Endodermal cell (in vitro differentiated cells): ENCODE results near the gene TBX3. TPM values are rescaled to one million over a fixed set of nuclear protein-coding genes. Genes with fewer than 3 reads are reported as not detected.
A peak's percentile ranks its signal among the peaks of the same experiment; 100 is the strongest.

Experiments
- DNase-seq: peaks from one replicate; pipeline ENCODE4 v3.0.0-alpha.2; 2017
- H3K27ac ChIP-seq: 2 replicates; pipeline ENCODE4 v1.5.1; 2013; ENCODE audit warnings: mild to moderate bottlenecking, low read depth, low read length, moderate library complexity
- H3K27me3 ChIP-seq: 2 replicates; pipeline ENCODE4 v1.6.1; 2013; ENCODE audit warnings: mild to moderate bottlenecking, low read length, moderate library complexity; ENCODE audit not compliant: insufficient read depth, control insufficient read depth, poor library complexity, severe bottlenecking
- H3K36me3 ChIP-seq: 2 replicates; pipeline ENCODE4 v1.7.0; 2013; ENCODE audit warnings: mild to moderate bottlenecking, low read length, moderate library complexity; ENCODE audit not compliant: control insufficient read depth, insufficient read depth
- H3K4me1 ChIP-seq: one replicate; pipeline ENCODE4 v1.7.0; 2013; ENCODE audit warnings: low read length; ENCODE audit not compliant: control insufficient read depth, insufficient read depth
- H3K4me3 ChIP-seq: 2 replicates; pipeline ENCODE4 v1.5.1; 2013; ENCODE audit warnings: mild to moderate bottlenecking, low read length, moderate library complexity
- H3K9ac ChIP-seq: 2 replicates; pipeline ENCODE4 v1.6.1; 2013; ENCODE audit warnings: mild to moderate bottlenecking, low read length, moderate library complexity; ENCODE audit not compliant: poor library complexity, severe bottlenecking; ENCODE audit errors: extremely low read depth
- H3K9me3 ChIP-seq: 2 replicates; pipeline ENCODE4 v1.6.1; 2013; ENCODE audit warnings: mild to moderate bottlenecking, low read length, moderate library complexity; ENCODE audit not compliant: control insufficient read depth
- H3K27ac Mint-ChIP-seq: 2 replicates; pipeline ENCODE4 v1.8.0; 2020; ENCODE audit warnings: mixed read lengths
- H3K27me3 Mint-ChIP-seq: 2 replicates; pipeline ENCODE4 v1.8.0; 2021; ENCODE audit warnings: mild to moderate bottlenecking, mixed read lengths; ENCODE audit not compliant: insufficient read depth
- H3K36me3 Mint-ChIP-seq: 2 replicates; pipeline ENCODE4 v1.8.0; 2020; ENCODE audit warnings: low read depth, mixed read lengths
- H3K4me1 Mint-ChIP-seq: 2 replicates; pipeline ENCODE4 v1.8.0; 2020; ENCODE audit warnings: mixed read lengths
- H3K4me3 Mint-ChIP-seq: 2 replicates; pipeline ENCODE4 v1.8.0; 2020; ENCODE audit warnings: mild to moderate bottlenecking, moderate library complexity, mixed read lengths
- H3K9me3 Mint-ChIP-seq: 2 replicates; pipeline ENCODE4 v1.8.0; 2020; ENCODE audit warnings: mild to moderate bottlenecking, mixed read lengths
- CTCF ChIP-seq: fragments of 200-600 bp; sonication (generic); conservative IDR thresholded peaks from 2 replicates; pipeline ENCODE4 v1.5.0; 2021; ENCODE audit warnings: antibody characterized with exemption, mild to moderate bottlenecking
- WGBS, 2 experiments: methylation state at CpG; one replicate each; pipeline versions ENCODE4 v1.1.5 to v1.1.7; 2013; ENCODE audit warnings: missing lambda C conversion rate in 2 of 2, mixed read lengths in 1 of 2; ENCODE audit not compliant: insufficient coverage in 1 of 2, insufficient read length in 1 of 2; 5-methylcytosine and 5-hydroxymethylcytosine counted together
- total RNA-seq, 2 donors: library from RNA; stranded (reverse); fragmentation: NEBNext Ultra II Directional in 1 of 2; extraction: Animal tissue kit (Norgen Biotek cat#: 25700) in 1 of 2; gene quantifications; 2 replicates in 1 of 2; 3 replicates in 1 of 2; pipeline ENCODE4 v1.2.1, GENCODE V29; 2021

The TBX3 gene
- total RNA-seq, 2 donors from 2014 or later = 80.8 to 88.1 TPM

GRCh38 chr12:114656906-114657596, 26.9 kb downstream of the TBX3 start:
- Mint-ChIP-seq H3K9me3 (no peaks in the 10 kb centered on the region), H3K4me1 (peaks cover 51% of the 10 kb centered on the region), H3K4me3 (peak overlapping the region; percentile 14), H3K27me3 (peaks cover 5% of the 10 kb centered on the region), H3K27ac (peak overlapping the region; percentile 96), H3K36me3 (peaks cover 3% of the 10 kb centered on the region)
- Histone ChIP-seq H3K9me3 (no peaks in the 10 kb centered on the region), H3K4me3 (peak overlapping the region; percentile 9), H3K36me3 (no peaks in the 10 kb centered on the region), H3K27me3 (no peaks in the 10 kb centered on the region), H3K4me1 (peaks cover 13% of the 10 kb centered on the region), H3K9ac (no peak overlapping the region), H3K27ac (no peak overlapping the region)
- WGBS, 2 experiments = 25 to 32% methylated on average over 3 to 8 of the region's 8 CpGs
- no peak for TF ChIP-seq CTCF
- peak; percentile 68 for DNase-seq

GRCh38 chr12:114655934-114656749, 27.8 kb downstream of the TBX3 start:
- Mint-ChIP-seq H3K4me3 (peak overlapping the region; percentile 14), H3K9me3 (no peaks in the 10 kb centered on the region), H3K4me1 (peaks cover 52% of the 10 kb centered on the region), H3K27ac (peak overlapping the region; percentile 96), H3K27me3 (peaks cover 5% of the 10 kb centered on the region), H3K36me3 (peaks cover 3% of the 10 kb centered on the region)
- TF ChIP-seq CTCF = no peak
- Histone ChIP-seq H3K4me3 (peak overlapping the region; percentile 67), H3K4me1 (peaks cover 13% of the 10 kb centered on the region), H3K9ac (no peak overlapping the region), H3K27ac (no peak overlapping the region), H3K27me3 (no peaks in the 10 kb centered on the region), H3K9me3 (no peaks in the 10 kb centered on the region), H3K36me3 (no peaks in the 10 kb centered on the region)
- peak; percentile 75 for DNase-seq
- WGBS, 2 experiments = 45 to 54% methylated on average over 4 to 12 of the region's 12 CpGs

GRCh38 chr12:114649585-114649984, 34.4 kb downstream of the TBX3 start:
- Histone ChIP-seq H3K4me1 (no peaks in the 10 kb centered on the region), H3K27me3 (no peaks in the 10 kb centered on the region), H3K9ac (no peak overlapping the region), H3K9me3 (no peaks in the 10 kb centered on the region), H3K36me3 (no peaks in the 10 kb centered on the region), H3K27ac (no peak overlapping the region), H3K4me3 (no peak overlapping the region)
- WGBS, 2 experiments = 64 to 77% methylated on average over 5 to 10 of the region's 10 CpGs
- Mint-ChIP-seq H3K36me3 (peaks cover 3% of the 10 kb centered on the region), H3K27me3 (peaks cover 4% of the 10 kb centered on the region), H3K27ac (no peak overlapping the region), H3K4me1 (peaks cover 9% of the 10 kb centered on the region), H3K4me3 (no peak overlapping the region), H3K9me3 (no peaks in the 10 kb centered on the region)
- TF ChIP-seq CTCF = no peak
- DNase-seq = peak; percentile 64
